SU-DHL-6 (cell line): Measurements from ENCODE around the gene DIS3L.
"Not testable (repeated sequence)": the region's sequence is repeated elsewhere in the genome, so short reads cannot be mapped to it uniquely, and the experiment has no call there.

ENCODE experiments used
- EZH2phosphoT487 ChIP-seq: fragments of 200-600 bp; sonication (generic), shearing (Covaris generic); conservative IDR thresholded peaks from 2 replicates; pipeline ENCODE4 v1.6.1; 2018; ENCODE audit warnings: mild to moderate bottlenecking, antibody characterized with exemption, low read length, moderate library complexity, mixed read lengths
- TF ChIP-seq, protein P1 (sequence below): fragments of 200-600 bp; sonication (generic); IDR thresholded peaks from one replicate; pipeline ENCODE4 v1.5.1; 2017; ENCODE audit warnings: antibody characterized with exemption, mild to moderate bottlenecking, low read length, moderate library complexity; ENCODE audit not compliant: insufficient read depth, poor library complexity, severe bottlenecking

DNA sequence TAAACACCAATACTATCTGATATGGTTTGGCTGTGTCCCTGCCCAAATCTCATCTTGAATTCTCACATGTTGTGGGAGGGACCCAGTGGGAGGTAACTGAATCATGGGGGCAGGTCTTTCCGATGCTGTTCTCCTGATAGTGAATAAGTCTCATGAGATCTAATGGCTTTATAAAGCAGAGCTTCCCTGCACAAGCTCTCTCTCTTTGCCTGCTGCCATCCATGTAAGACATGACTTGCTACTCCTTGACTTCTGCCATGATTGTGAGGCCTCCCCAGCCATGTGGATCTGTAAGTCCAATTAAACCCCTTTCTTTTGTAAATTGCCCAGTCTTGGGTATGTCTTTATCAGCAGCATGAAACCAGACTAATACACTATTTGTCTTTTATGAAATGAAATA lies 30.5 kb upstream of the DIS3L start:
- TF ChIP-seq, protein P1, sequence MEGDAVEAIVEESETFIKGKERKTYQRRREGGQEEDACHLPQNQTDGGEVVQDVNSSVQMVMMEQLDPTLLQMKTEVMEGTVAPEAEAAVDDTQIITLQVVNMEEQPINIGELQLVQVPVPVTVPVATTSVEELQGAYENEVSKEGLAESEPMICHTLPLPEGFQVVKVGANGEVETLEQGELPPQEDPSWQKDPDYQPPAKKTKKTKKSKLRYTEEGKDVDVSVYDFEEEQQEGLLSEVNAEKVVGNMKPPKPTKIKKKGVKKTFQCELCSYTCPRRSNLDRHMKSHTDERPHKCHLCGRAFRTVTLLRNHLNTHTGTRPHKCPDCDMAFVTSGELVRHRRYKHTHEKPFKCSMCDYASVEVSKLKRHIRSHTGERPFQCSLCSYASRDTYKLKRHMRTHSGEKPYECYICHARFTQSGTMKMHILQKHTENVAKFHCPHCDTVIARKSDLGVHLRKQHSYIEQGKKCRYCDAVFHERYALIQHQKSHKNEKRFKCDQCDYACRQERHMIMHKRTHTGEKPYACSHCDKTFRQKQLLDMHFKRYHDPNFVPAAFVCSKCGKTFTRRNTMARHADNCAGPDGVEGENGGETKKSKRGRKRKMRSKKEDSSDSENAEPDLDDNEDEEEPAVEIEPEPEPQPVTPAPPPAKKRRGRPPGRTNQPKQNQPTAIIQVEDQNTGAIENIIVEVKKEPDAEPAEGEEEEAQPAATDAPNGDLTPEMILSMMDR = not testable (repeated sequence)
- TF ChIP-seq EZH2phosphoT487 = not testable (repeated sequence)
